Hypothalamus (tissue), 51 donors: Measurements from ENCODE around the gene RAB44.
A peak's percentile ranks its signal among the peaks of the same experiment; 100 is the strongest.

Source experiments
- DNase-seq, 51 donors: peaks; one replicate each; lab custom pipeline; 2025; lab: John Stamatoyannopoulos, UW

Gene RAB44

DNA sequence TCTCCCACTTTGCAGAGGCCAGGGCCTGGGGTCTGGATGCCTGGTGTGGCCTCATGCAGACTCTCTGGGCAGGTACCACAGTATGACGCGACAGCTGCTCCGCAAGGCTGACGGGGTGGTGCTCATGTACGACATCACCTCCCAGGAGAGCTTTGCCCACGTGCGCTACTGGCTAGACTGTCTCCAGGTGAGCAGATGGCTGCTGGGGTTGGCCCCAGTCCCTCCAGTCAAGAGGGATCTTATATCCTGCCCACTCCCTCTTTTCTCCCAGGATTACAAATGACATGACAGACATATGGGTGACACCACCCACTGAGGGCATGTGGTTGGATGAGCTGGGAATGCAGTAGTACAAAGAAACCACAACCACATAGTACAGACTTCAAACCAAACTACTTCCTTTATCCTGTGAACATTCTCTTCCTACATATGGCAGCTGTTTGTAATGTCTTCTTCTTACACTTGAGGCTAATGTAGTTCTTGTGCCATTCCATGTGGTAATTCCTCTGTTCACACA is 29.9 kb downstream of the RAB44 start:
- no peak for DNase-seq

- DNase-seq, result no peak
Measured at GRCh38 chr6:36728289-36729160, 30.9 kb downstream of the RAB44 start.

DNA sequence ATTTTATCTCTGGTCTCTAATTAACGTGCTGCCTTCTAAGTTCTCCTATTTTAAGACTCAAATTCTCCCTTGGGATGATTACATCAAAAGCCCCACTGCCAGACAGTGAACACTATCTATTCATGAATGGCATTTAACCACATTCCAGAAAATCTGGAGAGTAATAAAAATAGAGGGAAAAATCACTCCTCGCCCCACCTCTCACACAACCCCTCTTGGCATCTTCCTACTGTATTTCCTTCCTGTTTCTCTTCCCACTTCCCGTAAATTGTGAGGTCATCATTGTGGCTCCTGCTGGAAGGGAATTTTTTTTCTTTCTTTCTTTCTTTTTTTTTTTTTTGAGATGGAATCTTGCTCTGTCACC is 31.5 kb downstream of the RAB44 start:
- no peak for DNase-seq

DNA sequence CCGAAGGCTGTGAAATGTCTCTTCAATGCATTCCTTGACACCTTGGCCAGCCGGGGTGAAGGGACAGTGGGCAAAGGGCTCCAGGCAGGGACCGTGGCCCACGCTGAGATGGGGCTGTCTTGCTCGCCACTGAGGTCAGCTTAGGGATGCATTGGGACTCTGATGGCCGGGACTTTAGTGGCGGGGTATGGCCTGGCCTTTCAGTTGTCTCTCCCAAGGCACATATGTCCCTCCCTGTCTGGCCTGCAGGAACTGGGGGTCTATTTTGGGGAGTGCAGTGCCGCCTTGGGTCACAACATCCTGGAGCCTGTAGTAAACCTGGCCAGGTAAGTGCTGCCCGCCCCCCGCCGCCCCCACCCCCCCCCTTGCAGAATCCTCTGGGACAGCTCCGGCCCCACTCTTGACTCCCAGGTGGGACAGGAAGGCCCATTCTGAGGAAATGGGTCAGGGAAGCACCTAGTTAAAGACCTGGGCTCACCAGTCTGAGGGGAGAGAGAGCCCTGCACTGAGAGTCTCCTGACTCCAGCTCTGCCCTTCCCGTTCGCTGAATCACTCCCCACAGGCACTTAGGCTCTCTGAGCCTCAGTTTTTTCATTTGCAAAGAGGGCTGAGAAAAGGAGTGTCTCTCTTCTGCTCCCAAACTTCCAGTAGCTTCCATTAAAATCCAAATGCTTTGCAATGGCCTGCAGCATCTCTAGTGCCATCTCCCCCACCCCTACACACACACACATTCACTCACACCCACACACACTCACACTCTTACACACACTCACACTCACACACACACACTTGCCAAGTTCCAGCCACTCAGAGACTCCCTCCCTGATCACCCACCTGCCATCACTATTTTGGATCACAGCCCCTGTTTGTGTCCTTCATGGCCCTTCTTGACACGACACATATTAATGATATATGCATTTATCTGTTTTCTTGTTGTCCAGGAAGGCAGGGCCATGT is 33.1 kb downstream of the RAB44 start:
- no peak for DNase-seq

DNA sequence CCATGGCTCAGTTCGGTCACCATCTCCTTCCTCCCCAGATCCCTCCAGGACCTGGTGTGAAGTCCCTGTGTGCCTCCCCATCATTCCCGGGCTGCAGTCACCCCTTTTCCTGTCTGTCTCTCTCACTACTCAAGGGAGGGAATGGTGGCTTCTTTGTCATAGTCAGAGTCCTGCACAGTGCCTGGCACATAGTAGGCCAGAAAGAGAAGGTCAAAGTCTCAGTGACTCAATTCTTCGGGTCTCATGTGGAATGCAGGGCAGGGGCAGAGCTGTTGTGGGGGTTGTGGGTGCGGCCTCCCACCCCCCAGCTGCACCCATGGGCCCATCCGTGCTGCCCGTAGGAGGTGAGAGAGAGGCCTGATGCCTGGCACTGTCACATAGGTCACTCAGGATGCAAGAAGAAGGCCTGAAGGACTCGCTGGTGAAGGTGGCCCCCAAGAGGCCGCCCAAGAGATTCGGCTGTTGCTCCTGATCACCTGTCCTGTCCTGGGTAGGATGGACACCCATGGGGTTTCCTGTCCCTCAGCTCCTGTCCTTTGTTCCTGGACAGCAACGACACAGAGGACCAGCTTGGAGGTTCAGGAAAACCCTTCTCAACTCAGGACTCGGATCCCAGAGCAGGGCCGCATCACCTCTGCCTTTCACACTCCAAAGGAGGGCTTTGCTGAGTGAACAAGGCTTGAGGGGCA is 34.1 kb downstream of the RAB44 start:
- no peak for DNase-seq

- DNase-seq, result no peak
Measured at GRCh38 chr6:36733300-36733699, 35.7 kb downstream of the RAB44 start.

DNA sequence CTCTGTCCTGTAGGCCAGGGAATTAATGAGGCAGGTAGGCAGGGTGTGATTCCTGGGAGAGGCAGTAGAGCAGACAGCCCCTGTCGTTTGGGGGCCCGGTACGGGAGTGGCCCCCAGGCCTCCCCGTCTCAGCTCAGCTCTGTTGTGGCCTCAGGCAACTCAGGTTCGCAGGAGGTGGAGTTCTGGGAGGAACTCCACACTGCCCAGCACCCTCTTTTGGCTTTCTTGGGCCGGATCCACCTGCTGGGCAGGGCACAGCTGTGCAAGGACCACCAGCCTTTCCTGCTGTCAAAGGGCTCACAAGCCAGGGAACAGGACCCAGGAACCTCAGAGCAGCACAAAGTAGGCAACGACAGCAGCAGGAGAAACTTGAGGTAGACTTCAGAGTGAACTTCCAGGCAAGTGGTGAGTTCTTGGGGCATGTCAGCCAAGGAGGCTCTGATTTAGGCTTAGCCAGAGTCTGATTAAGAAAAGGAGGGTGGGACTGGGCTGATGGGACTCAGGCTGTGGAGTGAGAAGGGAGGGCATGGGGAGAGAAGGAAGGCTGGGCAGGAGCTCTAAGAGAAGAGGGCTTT is 36.9 kb downstream of the RAB44 start:
- no peak for DNase-seq

DNA sequence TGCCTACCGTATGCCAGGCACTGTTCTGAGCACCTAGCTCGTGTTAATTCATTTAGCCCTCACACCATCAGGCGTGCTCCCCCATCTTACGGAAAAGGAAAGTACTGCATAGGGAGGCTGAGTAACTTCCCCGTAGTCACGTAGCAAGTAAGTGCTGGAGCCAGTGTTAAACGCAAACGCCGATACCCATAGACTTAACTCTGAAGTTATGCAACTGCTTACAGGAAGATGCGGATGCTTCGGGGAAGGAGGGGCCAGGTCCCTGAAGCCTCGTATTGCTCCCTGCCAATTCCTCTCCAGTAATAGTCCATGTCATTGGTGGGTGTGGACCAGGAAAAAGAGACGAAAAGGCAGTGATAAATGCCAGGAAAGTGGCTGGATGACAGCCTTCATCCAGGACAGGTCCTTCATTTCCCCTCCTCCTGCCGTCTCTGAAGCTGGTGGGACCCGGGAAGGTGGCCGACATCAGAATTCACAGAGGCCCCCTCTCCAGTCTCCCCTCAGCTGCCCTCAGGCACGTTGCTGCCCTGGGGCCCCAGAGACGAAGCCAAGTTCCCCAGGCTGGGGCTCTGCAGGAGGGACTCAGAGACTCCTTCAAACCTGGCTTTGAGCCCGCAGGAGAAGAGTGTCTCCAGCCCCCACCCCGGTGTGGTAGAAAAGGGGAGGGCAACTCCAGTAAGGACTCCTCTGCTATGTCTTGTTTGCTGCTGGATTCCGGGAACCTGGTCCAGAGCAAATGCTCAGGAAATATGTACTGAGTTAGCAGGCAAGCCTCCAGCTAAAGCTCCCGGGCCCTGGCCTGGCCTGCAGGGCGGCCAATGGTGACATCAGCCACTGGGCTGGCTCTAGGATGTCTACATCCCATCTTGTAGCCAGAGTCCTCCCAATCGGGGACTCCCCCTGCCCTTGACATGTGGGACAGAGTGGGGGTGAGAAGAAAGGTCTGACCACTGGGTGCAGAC is 37.8 kb downstream of the RAB44 start:
- peak in 15 of 51 donors; percentile 1 to 62 (median 22) for DNase-seq

GRCh38 chr6:36737043-36737785 is 39.6 kb downstream of the RAB44 start:
- no peak for DNase-seq

DNA sequence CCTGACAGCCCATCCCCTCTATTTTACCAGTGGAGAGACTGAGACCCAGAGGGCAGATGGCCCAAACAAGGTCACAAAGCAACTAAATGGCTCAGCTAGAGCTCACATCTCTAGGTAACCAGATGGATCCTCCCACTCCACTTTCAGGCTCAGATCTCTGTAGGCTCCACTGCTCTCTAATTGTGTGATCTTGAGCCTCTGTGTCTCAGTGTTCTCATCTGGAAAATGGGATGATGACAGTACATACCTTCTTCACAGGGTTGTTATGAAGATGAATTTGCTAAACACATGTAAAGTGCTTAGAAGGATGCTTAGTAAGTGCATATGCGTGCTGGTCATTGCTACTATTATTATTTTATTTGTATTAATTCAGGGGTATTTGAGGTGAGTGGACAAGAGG is 40.5 kb downstream of the RAB44 start:
- DNase-seq, result no peak

- DNase-seq, result no peak
Measured at GRCh38 chr6:36739947-36740817, 42.6 kb downstream of the RAB44 start.

GRCh38 chr6:36740818-36741179 is 43.2 kb downstream of the RAB44 start:
- DNase-seq, result no peak

DNA sequence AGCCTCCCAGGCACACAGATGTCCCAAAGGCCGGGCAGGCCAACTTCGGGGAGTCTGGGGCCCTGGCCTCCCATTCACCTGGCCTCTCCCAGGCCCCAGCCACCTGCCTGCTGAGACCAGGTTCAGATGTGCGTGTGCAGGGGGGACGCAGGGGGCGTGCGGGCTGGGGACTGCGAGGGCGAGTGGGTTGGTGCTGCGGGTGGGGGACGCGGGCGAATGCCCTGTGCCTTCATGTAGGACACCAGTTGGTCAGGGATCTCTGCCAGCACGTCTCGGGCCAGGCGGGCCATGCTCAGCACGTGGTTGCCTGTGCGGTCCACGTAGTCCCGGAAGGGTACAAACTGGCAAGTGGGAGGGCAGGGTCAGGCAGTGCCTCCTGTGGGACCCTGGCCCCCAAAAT is 44.5 kb downstream of the RAB44 start:
- no peak for DNase-seq

DNA sequence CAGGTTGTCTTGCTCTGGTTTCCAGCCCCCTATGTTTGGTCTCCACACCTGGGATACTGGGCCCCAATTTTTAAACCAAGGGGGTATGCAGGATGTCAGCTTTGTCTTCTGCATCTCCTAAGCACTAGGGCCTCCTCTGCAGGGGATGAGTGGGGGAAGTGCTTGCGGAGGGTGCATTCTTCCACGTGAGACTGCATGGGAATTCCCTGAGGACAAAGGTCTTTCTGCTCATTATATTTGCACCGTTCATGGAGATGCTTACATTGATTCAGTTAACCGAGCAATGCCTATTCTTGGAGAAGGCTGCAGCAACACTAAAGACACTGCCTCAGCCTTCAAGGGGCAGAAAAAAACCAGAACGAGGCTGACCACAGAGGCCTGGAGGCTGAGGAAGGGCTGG is 45.4 kb downstream of the RAB44 start:
- DNase-seq, result no peak

GRCh38 chr6:36743538-36744303 is 46.1 kb downstream of the RAB44 start:
- DNase-seq, result no peak

GRCh38 chr6:36744304-36744673 is 46.7 kb downstream of the RAB44 start:
- DNase-seq, result no peak

DNA sequence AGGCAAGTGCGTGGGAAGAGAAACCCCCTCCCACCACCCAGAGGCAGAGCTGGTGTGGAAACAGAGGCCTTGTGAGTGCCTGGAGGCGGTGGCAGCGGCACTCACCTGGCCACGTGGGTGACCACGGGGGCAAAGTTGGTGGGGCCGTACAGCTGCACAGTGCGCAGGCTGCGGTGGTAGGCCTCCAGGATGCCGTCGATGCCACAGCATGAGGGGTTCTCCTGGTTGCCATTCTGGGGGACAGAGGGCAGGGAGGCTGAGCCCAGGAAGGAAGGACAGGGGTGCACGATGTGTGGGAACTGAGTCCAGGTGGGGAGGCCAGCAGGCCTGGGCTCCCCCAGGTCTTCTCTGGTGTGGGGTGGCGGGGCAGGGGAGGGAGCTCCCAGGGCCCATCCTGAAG is 47.7 kb downstream of the RAB44 start:
- no peak for DNase-seq
